B cell (primary cell): Measurements from ENCODE around the gene AASS. TPM values are rescaled to one million over a fixed set of nuclear protein-coding genes. Genes with fewer than 3 reads are reported as not detected.
A peak's percentile ranks its signal among the peaks of the same experiment; 100 is the strongest.

ENCODE experiments used
- ATAC-seq: fragments of 200-7000 bp; cut with Tn5 transposase; one replicate; pipeline ENCODE4 v1.10.0; 2021; ENCODE audit warnings: low read depth, mild to moderate bottlenecking, moderate number of reproducible peaks, moderate library complexity
- CTCF ChIA-PET: fragments of 350-600 bp; sonication (Branson Sonifier 250); formaldehyde crosslinking; loops from one replicate; lab custom pipeline; 2021; ENCODE audit warnings: antibody characterized with exemption, inconsistent platforms; lab: Charles Lee
- POLR2A ChIA-PET: fragments of 350-600 bp; sonication (Branson Sonifier 250); formaldehyde crosslinking; loops from one replicate; lab custom pipeline; 2021; ENCODE audit warnings: antibody characterized with exemption; lab: Charles Lee
- DNase-seq: peaks from one replicate; pipeline ENCODE4 v3.0.0; 2013
- H2AFZ ChIP-seq: 2 replicates; pipeline ENCODE4 v1.6.1; 2012; ENCODE audit warnings: mild to moderate bottlenecking, low read depth, low read length; ENCODE audit not compliant: insufficient read depth, poor library complexity, severe bottlenecking
- H3K27ac ChIP-seq, 2 donors: 1 replicate in 1 of 2; 2 replicates in 1 of 2; pipeline ENCODE4 v1.5.1; 2012 to 2013; ENCODE audit warnings: low read length in 2 of 2, mild to moderate bottlenecking in 2 of 2, moderate library complexity in 1 of 2
- H3K27me3 ChIP-seq, 4 experiments: fragments of 200-600 bp in 1 of 4; sonication (generic) in 1 of 4; replicated peaks in 1 of 4; 1 replicate in 2 of 4; 2 replicates in 2 of 4; pipeline versions ENCODE4 v1.6.1 to v1.7.0; 2013 to 2016; ENCODE audit warnings: low read length in 3 of 4, mild to moderate bottlenecking in 2 of 4, mixed read lengths in 1 of 4, moderate library complexity in 1 of 4; ENCODE audit not compliant: insufficient read depth in 4 of 4, control insufficient read depth in 3 of 4; ENCODE audit errors: control extremely low read depth in 1 of 4
- H3K36me3 ChIP-seq, 2 experiments: replicated peaks in 1 of 2; 1 replicate in 1 of 2; 2 replicates in 1 of 2; pipeline versions ENCODE4 v1.6.1 to v1.7.1; 2013; ENCODE audit warnings: low read length in 1 of 2; ENCODE audit not compliant: insufficient read depth in 2 of 2, control insufficient read depth in 1 of 2; ENCODE audit errors: control extremely low read depth in 1 of 2, extremely low read depth in 1 of 2
- H3K4me1 ChIP-seq, 2 donors: fragments of 200-600 bp in 1 of 2; sonication (generic) in 1 of 2; 1 replicate in 1 of 2; 2 replicates in 1 of 2; pipeline versions ENCODE4 v1.5.1 to v1.6.1; 2013 to 2017; ENCODE audit warnings: low read length in 2 of 2; ENCODE audit not compliant: control insufficient read depth in 2 of 2, insufficient read depth in 2 of 2
- H3K4me2 ChIP-seq: replicated peaks from 2 replicates; pipeline ENCODE3; 2012; ENCODE audit warnings: mild to moderate bottlenecking, low read depth, low read length; ENCODE audit not compliant: poor library complexity, severe bottlenecking
- H3K4me3 ChIP-seq, 5 experiments: fragments of 200-600 bp in 1 of 5; sonication (generic) in 1 of 5; 1 replicate in 3 of 5; 2 replicates in 2 of 5; pipeline versions ENCODE4 v1.5.1 to v1.7.0; 2011 to 2016; ENCODE audit warnings: low read length in 4 of 5, mild to moderate bottlenecking in 4 of 5, low read depth in 2 of 5, control low read depth in 1 of 5, moderate library complexity in 1 of 5; ENCODE audit not compliant: insufficient read depth in 1 of 5; ENCODE audit errors: control extremely low read depth in 1 of 5, extremely low read depth in 1 of 5
- H3K79me2 ChIP-seq: fragments of 200-600 bp; sonication (generic); one replicate; pipeline ENCODE4 v1.6.0; 2016; ENCODE audit warnings: low read length; ENCODE audit not compliant: control insufficient read depth, insufficient read depth
- H3K9ac ChIP-seq: fragments of 200-600 bp; sonication (generic); 2 replicates; pipeline ENCODE4 v1.6.1; 2017; ENCODE audit warnings: mild to moderate bottlenecking, low read length, moderate library complexity
- H3K9me3 ChIP-seq, 3 donors: one replicate each; pipeline versions ENCODE4 v1.6.1 to v1.7.1; 2013; ENCODE audit warnings: low read length in 2 of 3; ENCODE audit not compliant: control insufficient read depth in 2 of 3, insufficient read depth in 1 of 3; ENCODE audit errors: control extremely low read depth in 1 of 3
- H4K20me1 ChIP-seq: 2 replicates; pipeline ENCODE4 v1.6.0; 2012; ENCODE audit warnings: mild to moderate bottlenecking, low read length; ENCODE audit not compliant: insufficient read depth, control insufficient read depth, poor library complexity, severe bottlenecking
- H3K27ac Mint-ChIP-seq: one replicate; pipeline ENCODE4 v1.8.0; 2021; ENCODE audit warnings: mixed read lengths
- H3K27me3 Mint-ChIP-seq: one replicate; pipeline ENCODE4 v1.8.0; 2021; ENCODE audit warnings: mixed read lengths
- H3K4me1 Mint-ChIP-seq: one replicate; pipeline ENCODE4 v1.8.0; 2021; ENCODE audit warnings: mixed read lengths
- H3K4me3 Mint-ChIP-seq: one replicate; pipeline ENCODE4 v1.8.0; 2021; ENCODE audit warnings: mixed read lengths
- H3K9me3 Mint-ChIP-seq: one replicate; pipeline ENCODE4 v1.8.0; 2022; ENCODE audit warnings: mixed read lengths; ENCODE audit not compliant: insufficient read depth
- EZH2 ChIP-seq: IDR thresholded peaks from 2 replicates; pipeline ENCODE4 v1.6.1; 2012; ENCODE audit warnings: borderline replicate concordance, low read depth, mild to moderate bottlenecking, moderate library complexity, low read length; ENCODE audit not compliant: insufficient read depth, poor library complexity, severe bottlenecking
- WGBS: methylation state at CpG from one replicate; pipeline ENCODE4 v1.1.5; 2013; ENCODE audit warnings: missing lambda C conversion rate; ENCODE audit not compliant: insufficient coverage; 5-methylcytosine and 5-hydroxymethylcytosine counted together
- intact Hi-C: fragments of 100-400 bp; cut with micrococcal nuclease; formaldehyde crosslinking; loops from one replicate; pipeline ENCODE4 v1.10.0; 2022
- polyA plus RNA-seq: library from polyadenylated mRNA; depleted of rRNA; stranded (reverse); fragments of >200 nt; gene quantifications from 2 replicates; pipeline ENCODE4 v1.2.3, GENCODE V29; 2012
- total RNA-seq, 2 donors: library from RNA; stranded (reverse); fragments of 120-200 nt in 1 of 2; gene quantifications; 1 replicate in 1 of 2; 2 replicates in 1 of 2; pipeline versions ENCODE4 v1.2.3 to v1.2.4, GENCODE V29; 2013 to 2022
- TF ChIP-seq, protein P1 (sequence below): fragments of 200-600 bp; IDR thresholded peaks from one replicate; pipeline ENCODE4 v1.8.0; 2022; ENCODE audit warnings: antibody characterized with exemption, mild to moderate bottlenecking

AASS gene
- total and polyA plus RNA-seq, 2 donors (not counting 1 experiment from before 2014, with no cell fraction given): 2.1 to 10.6 TPM

GRCh38 chr7:122092964-122093797 lies 50.9 kb downstream of the AASS start:
- H3K4me1 Mint-ChIP-seq: peaks cover 4% of the 10 kb centered on the region
- Histone ChIP-seq H3K27ac (peak overlapping the region; percentile 11 to 21), H3K27me3 (no peaks in the 10 kb centered on the region), H3K4me3 (no peak overlapping the region), H3K9ac (no peak overlapping the region), H3K9me3 (no peaks in the 10 kb centered on the region), H3K79me2 (no peaks in the 10 kb centered on the region), H3K36me3 (no peaks in the 10 kb centered on the region), H2AFZ (no peak overlapping the region), H3K4me1 (peaks cover 0 to 4% of the 10 kb centered on the region in 2 donors), H3K4me2 (no peak overlapping the region), H4K20me1 (no peaks in the 10 kb centered on the region)
- TF ChIP-seq, protein P1, sequence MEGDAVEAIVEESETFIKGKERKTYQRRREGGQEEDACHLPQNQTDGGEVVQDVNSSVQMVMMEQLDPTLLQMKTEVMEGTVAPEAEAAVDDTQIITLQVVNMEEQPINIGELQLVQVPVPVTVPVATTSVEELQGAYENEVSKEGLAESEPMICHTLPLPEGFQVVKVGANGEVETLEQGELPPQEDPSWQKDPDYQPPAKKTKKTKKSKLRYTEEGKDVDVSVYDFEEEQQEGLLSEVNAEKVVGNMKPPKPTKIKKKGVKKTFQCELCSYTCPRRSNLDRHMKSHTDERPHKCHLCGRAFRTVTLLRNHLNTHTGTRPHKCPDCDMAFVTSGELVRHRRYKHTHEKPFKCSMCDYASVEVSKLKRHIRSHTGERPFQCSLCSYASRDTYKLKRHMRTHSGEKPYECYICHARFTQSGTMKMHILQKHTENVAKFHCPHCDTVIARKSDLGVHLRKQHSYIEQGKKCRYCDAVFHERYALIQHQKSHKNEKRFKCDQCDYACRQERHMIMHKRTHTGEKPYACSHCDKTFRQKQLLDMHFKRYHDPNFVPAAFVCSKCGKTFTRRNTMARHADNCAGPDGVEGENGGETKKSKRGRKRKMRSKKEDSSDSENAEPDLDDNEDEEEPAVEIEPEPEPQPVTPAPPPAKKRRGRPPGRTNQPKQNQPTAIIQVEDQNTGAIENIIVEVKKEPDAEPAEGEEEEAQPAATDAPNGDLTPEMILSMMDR: peak; percentile 94
- TF ChIP-seq EZH2: no peak
- no peaks in the 10 kb centered on the region for H3K9me3 Mint-ChIP-seq
- peak overlapping the region; percentile 32 for H3K27ac Mint-ChIP-seq
- H3K4me3 Mint-ChIP-seq: no peak overlapping the region
- DNase-seq (peak; percentile 77), ATAC-seq (peak; percentile 80)
- 97% methylated on average over 6 of the region's 6 CpGs for WGBS
- CTCF ChIA-PET: interaction anchor here (0.6 to 2.0 kb wide), 14 partner anchors 11 to 440 kb away, joined by 3 to 18 read pairs (median 4); no protein-coding TSS in a partner anchor
- H3K27me3 Mint-ChIP-seq: no peaks in the 10 kb centered on the region
- POLR2A ChIA-PET: no interaction called here
- intact Hi-C loops: loop anchor here (5.0 kb wide), 1 partner anchor 49 kb away; the partner anchor contains the start of gene AASS

DNA sequence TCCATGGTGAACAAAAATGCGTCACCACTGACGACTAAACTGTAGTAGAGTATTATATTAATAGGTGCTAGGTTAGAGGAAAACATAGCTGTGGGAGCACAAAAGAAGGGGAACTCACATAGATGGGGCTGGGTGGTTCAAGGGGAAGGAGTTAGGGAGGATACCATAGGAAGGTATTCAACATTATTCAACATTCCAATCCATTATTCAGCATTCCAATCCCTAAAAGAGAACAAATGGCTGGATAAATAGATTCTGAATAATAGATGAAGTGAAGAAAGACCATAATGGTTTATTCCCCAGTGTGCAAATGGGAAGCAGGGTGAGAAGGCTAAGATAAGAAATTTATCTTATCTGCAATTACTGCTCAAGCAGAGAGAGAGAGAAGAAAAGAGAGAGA lies 61.4 kb downstream of the AASS start:
- Mint-ChIP-seq H3K9me3 (no peaks in the 10 kb centered on the region), H3K27me3 (no peaks in the 10 kb centered on the region), H3K27ac (no peak overlapping the region), H3K4me1 (no peaks in the 10 kb centered on the region), H3K4me3 (no peak overlapping the region)
- CTCF ChIA-PET: interaction anchor here (1.5 kb wide), 1 partner anchor 10 kb away, joined by 6 read pairs; no protein-coding TSS in a partner anchor
- Histone ChIP-seq H2AFZ (no peak overlapping the region), H3K9ac (no peak overlapping the region), H3K79me2 (no peaks in the 10 kb centered on the region), H3K4me1 (no peaks in the 10 kb centered on the region), H3K4me3 (no peak overlapping the region), H4K20me1 (no peaks in the 10 kb centered on the region), H3K27me3 (no peaks in the 10 kb centered on the region), H3K4me2 (no peak overlapping the region), H3K36me3 (no peaks in the 10 kb centered on the region), H3K9me3 (no peaks in the 10 kb centered on the region), H3K27ac (no peak overlapping the region)
- intact Hi-C loops: no loop called here
- POLR2A ChIA-PET: no interaction called here
- DNase-seq: no peak
- no peak for TF ChIP-seq EZH2
- TF ChIP-seq, protein P1: no peak
- ATAC-seq: no peak
- WGBS: 100% methylated on average over 2 of the region's 2 CpGs
